PC-3 (cell line): ENCODE data around the gene TMEM119.

ENCODE experiments used
- EZH2 ChIP-seq: fragments of 300-600 bp; sonication (generic); IDR thresholded peaks from one replicate; pipeline ENCODE4 v1.6.1; 2017; ENCODE audit warnings: antibody characterized with exemption, mild to moderate bottlenecking, low read length; ENCODE audit not compliant: unreplicated experiment
- EZH2phosphoT487 ChIP-seq: fragments of 300-600 bp; sonication (generic); IDR thresholded peaks from 2 replicates; pipeline ENCODE4 v1.6.1; 2018; ENCODE audit warnings: mild to moderate bottlenecking, antibody characterized with exemption, low read length, borderline replicate concordance
- TF ChIP-seq, protein P1 (sequence below): fragments of 300-600 bp; sonication (generic); conservative IDR thresholded peaks from 2 replicates; pipeline ENCODE4 v1.5.1; 2017; ENCODE audit warnings: antibody characterized with exemption, low read depth, mild to moderate bottlenecking, low read length

DNA sequence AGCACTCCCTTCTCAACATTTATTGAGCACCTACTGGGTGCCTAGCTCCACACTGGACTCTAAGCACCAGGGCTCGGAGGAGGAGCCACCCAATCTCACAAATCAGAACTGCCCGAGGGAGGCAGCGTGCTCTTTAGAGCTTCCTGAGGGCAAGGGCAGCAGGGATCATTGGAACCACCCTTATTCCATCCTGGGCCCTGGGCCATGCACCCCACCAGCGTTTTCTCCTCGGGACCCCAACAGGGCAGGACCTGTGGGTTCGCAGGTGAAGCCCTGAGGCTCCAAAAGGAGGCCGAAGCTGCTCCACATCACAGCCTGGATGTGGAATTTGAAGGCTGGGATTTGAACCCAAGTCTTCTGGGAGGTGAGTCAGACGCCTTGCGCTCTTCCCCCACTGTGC is 15.4 kb downstream of the TMEM119 start:
- TF ChIP-seq, protein P1, sequence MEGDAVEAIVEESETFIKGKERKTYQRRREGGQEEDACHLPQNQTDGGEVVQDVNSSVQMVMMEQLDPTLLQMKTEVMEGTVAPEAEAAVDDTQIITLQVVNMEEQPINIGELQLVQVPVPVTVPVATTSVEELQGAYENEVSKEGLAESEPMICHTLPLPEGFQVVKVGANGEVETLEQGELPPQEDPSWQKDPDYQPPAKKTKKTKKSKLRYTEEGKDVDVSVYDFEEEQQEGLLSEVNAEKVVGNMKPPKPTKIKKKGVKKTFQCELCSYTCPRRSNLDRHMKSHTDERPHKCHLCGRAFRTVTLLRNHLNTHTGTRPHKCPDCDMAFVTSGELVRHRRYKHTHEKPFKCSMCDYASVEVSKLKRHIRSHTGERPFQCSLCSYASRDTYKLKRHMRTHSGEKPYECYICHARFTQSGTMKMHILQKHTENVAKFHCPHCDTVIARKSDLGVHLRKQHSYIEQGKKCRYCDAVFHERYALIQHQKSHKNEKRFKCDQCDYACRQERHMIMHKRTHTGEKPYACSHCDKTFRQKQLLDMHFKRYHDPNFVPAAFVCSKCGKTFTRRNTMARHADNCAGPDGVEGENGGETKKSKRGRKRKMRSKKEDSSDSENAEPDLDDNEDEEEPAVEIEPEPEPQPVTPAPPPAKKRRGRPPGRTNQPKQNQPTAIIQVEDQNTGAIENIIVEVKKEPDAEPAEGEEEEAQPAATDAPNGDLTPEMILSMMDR = no peak
- no peak for TF ChIP-seq EZH2phosphoT487
- TF ChIP-seq EZH2 = no peak
